Activated CD8-positive, alpha-beta memory T cell treated with anti-CD3 and anti-CD28 coated beads, Interleukin-2, amount 50 U/mL, for 1 hour (primary cell): ENCODE measurements around the gene AKR7A2.

Experiments used
- DNase-seq: peaks from one replicate; pipeline ENCODE4 v3.0.0-alpha.2; 2020; ENCODE audit errors: extremely low read depth

The AKR7A2 gene

GRCh38 chr1:19343617-19344350, 31.8 kb upstream of the AKR7A2 start:
- no peak for DNase-seq

GRCh38 chr1:19342894-19343616, 31.1 kb upstream of the AKR7A2 start:
- DNase-seq = no peak

GRCh38 chr1:19342062-19342750, 30.3 kb upstream of the AKR7A2 start:
- DNase-seq = no peak

GRCh38 chr1:19341201-19342061, 29.5 kb upstream of the AKR7A2 start:
- DNase-seq = peak; percentile 23

- no peak for DNase-seq
Measured at GRCh38 chr1:19340387-19340937, 28.5 kb upstream of the AKR7A2 start.

GRCh38 chr1:19339214-19339861, 27.4 kb upstream of the AKR7A2 start:
- DNase-seq = no peak

GRCh38 chr1:19338323-19338762, 26.4 kb upstream of the AKR7A2 start:
- DNase-seq = no peak

- DNase-seq = no peak
Measured at GRCh38 chr1:19337289-19337688, 25.3 kb upstream of the AKR7A2 start.

DNA sequence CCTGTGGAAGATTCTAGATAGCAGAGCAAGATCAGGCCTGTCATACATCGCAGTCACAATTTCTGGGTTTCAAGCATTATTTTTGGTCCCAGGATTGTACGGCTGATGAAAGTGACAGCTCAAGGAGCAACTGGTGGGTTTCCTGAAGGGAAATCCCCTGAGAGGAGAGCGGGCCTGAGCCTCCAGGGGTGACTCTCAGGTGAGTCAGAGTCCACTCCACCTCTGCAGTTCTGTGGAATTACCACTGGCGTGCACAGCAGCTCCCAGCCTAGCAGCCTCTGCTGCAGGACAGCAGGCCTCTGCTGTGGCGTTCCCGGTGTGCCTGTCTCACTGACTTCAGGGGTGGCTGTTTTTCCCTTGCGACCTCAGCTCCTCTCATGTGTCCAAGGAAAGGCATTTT, 24.6 kb upstream of the AKR7A2 start:
- no peak for DNase-seq

DNA sequence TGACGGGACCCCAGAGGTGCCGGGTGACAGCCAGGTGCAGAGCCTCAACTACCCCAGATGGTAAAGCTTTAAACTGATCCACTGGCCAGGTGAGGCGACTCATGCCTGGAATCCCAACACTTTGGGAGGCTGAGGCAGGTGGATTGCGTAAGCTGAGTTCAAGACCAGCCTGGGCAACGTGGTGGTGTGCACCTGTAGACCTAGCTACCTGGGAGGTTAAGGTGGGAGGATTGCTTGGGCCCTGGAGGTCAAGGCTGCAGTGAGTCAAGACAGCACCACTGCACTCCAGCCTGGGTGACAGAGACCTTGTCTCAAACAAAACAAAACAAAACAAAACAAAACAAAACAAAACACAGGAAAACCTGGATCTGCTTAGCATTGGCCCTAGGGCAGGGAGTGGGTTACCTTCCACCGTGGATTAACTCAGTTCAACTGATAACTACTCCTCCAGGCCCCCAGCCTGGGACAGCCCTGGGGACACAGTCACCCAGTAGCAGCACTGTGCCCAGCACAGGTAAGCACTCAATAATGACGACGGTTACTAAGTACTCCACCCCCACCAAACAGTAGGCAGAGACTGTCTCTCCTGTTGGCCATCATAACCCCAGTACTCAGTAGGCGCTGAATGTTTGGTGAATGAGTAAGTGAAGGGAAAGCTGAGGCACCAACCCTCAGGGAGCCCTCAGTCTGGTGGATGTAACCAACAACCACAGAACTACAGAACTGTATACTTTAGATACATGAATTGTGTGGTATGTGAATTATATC, 21.8 kb upstream of the AKR7A2 start:
- no peak for DNase-seq

GRCh38 chr1:19332832-19333231, 20.9 kb upstream of the AKR7A2 start:
- DNase-seq = no peak

GRCh38 chr1:19331262-19331878, 19.4 kb upstream of the AKR7A2 start:
- DNase-seq = no peak

DNA sequence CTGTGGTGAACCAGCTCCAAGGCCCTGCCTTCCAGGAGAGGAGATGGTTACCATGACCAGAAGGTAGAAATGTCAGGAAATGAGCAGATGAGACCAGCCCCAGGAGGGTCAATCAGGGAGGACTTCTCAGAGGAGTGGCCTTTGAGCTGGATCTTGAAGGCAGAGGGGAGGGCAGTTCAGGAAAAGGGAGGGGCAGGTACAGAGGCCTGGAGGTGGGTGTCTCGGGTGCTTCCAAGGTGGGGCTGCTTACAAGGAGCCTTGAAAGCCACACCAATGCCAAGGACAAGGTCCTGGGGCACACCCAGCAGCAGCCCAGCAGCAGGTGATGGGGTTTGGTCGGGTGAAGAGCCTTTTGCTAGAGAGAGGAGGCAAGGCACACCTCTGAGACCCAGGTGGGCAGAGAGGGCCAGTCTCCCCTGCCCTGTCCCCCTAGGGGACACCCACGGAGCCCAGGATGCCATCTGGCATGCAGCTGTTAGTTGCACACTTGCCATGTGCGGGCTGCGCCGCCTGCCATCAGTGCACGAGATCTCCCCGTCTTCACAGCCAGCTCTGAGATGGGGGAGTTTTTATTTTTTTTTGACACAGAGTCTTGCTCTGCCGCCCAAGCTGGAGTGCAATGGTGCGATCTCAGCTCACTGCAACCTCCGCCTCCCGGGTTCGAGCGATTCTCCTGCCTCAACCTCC, 18.6 kb upstream of the AKR7A2 start:
- no peak for DNase-seq

- DNase-seq = no peak
Measured at GRCh38 chr1:19329611-19330010, 17.7 kb upstream of the AKR7A2 start.

DNA sequence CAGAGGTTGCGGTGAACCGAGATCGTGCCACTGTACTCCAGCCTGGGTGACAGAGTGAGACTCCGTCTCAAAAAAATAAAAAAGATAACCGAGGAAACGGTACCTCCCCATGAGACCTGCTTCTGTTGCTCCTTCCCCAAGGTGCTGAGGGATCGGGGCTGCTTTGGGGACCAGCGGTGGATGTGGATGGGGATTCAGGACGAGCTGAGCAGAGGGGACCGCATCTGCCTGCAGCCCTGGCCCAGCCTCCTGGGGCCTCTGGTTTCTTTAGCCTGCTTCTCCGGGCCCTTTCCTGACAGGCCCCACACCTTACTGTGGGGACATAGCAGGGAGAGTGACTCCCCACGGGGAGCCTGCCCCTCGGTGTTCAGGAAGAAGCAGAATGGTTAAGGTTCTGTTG, 17.2 kb upstream of the AKR7A2 start:
- no peak for DNase-seq

DNA sequence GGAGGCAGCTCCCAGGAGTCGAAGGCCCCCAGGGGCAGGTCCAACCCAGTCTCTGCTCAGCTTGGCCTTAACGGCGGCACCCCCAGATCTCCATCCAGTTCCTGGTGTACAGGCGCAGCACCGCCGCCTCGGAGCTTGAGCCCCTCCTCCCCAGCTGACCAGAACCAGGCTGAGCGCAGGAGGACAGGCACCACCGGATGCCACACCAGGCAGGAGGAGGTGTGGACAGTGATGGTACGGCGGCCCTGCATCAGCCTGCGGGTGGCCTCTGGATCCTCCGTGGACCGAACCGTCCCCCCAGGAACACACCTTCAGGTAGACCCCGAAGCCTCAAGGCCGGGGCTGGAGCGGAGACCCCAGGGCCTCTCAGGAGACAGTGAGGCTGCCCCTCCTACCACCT, 16.5 kb upstream of the AKR7A2 start:
- no peak for DNase-seq

DNA sequence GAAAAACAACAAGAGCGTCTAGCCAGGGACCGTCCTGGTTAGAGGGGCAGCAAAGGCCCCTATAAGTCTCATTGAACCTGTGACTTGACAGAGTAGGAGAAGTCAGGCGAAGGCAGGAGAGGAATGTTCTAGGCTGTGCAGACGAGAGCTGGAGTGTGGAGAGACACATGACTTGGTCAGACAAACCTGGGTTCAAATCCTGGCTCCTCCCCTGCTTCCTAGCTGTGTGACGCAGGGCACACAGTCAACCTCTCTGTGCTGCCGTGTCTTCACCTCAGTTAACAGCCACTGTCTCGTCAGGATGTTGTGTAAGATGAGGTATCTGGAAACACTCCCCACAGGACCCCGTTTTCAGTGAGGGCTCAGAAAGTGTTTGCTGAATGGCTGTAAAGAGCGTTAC, 15.8 kb upstream of the AKR7A2 start:
- DNase-seq = no peak

- no peak for DNase-seq
Measured at GRCh38 chr1:19327301-19327700, 15.4 kb upstream of the AKR7A2 start.

DNA sequence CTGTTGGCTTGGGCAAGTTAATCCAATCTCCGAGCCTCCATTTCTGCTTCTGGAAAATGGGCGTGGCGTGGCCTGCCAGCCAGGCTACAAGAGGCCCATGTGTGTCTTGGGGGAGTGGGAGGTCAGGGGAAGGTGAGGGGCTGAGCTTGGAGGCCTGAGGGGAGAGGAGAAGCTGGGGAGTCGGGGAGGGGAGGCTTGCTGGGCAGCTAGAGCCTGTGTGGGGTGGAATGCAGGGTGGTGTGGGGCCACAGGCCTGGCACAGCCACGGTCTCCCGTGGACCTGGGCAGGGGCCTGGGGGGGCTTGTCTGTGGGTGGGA, 14.8 kb upstream of the AKR7A2 start:
- no peak for DNase-seq
